HepG2 (cell line): Measurements from ENCODE around the gene SMIM36. TPM values are rescaled to one million over a fixed set of nuclear protein-coding genes. Genes with fewer than 3 reads are reported as not detected.
A peak's percentile ranks its signal among the peaks of the same experiment; 100 is the strongest.

Source experiments
- CREB1 ChIP-seq, 2 experiments: fragments of 450-650 bp in 1 of 2; IDR thresholded peaks; 2 replicates each; pipeline ENCODE4 v1.6.1; 2016 to 2017; ENCODE audit warnings: control low read depth in 1 of 2, mild to moderate bottlenecking in 1 of 2, missing compliant biosample characterization in 1 of 2, missing genetic modification characterization in 1 of 2
- RBAK ChIP-seq: sonication (generic); formaldehyde crosslinking; IDR thresholded peaks from 2 replicates; pipeline ENCODE4 v1.5.1; 2020; ENCODE audit warnings: mild to moderate bottlenecking, missing genetic modification reagents
- ZNF282 ChIP-seq: fragments of 450-650 bp; IDR thresholded peaks from 2 replicates; pipeline ENCODE4 v1.6.1; 2018; ENCODE audit not compliant: partially characterized antibody
- ZSCAN31 ChIP-seq: sonication (generic); formaldehyde crosslinking; IDR thresholded peaks from 2 replicates; pipeline ENCODE4 v1.5.0; 2020; ENCODE audit warnings: low read depth, mild to moderate bottlenecking, missing genetic modification reagents
- polyA plus RNA-seq, 8 experiments: library from polyadenylated mRNA; depleted of rRNA in 3 of 8; stranded (reverse) in 7 of 8; unstranded in 1 of 8; fragments of >200 nt; fragmentation: Illumina TruSeq in 4 of 8; extraction: Trizol in 4 of 8; gene quantifications; 2 replicates each; pipeline versions ENCODE4 v1.2.1 to v1.2.3, GENCODE V29; 2011 to 2016; ENCODE audit warnings: low read depth in 4 of 8, missing spikeins in 1 of 8, mixed read lengths in 1 of 8; ENCODE audit not compliant: insufficient read depth in 1 of 8
- total RNA-seq, 5 experiments: library from RNA; depleted of rRNA; stranded (reverse); fragments of >200 nt; fragmentation: Illumina TruSeq; extraction: Trizol; gene quantifications; 2 replicates each; pipeline ENCODE4 v1.2.3, GENCODE V29; 2016; ENCODE audit warnings: low read depth in 1 of 5
- TF ChIP-seq, protein P1 (sequence below): sonication (generic); formaldehyde crosslinking; IDR thresholded peaks from 2 replicates; pipeline ENCODE4 v1.5.0; 2020; ENCODE audit warnings: mild to moderate bottlenecking, missing genetic modification reagents, borderline replicate concordance
- TF ChIP-seq, protein P2 (sequence below): sonication (generic); formaldehyde crosslinking; IDR thresholded peaks from 2 replicates; pipeline ENCODE4 v1.4.0; 2020; ENCODE audit warnings: missing genetic modification reagents
- TF ChIP-seq, protein P3 (sequence below): sonication (generic); formaldehyde crosslinking; IDR thresholded peaks from 2 replicates; pipeline ENCODE4 v1.8.0; 2022; ENCODE audit warnings: mild to moderate bottlenecking, missing genetic modification reagents, borderline replicate concordance
- TF ChIP-seq, protein P4 (sequence below): IDR thresholded peaks from 2 replicates; pipeline ENCODE4 v1.6.1; 2016
- TF ChIP-seq, protein P5 (sequence below): sonication (generic); formaldehyde crosslinking; IDR thresholded peaks from 2 replicates; pipeline ENCODE4 v1.5.0; 2020; ENCODE audit warnings: mild to moderate bottlenecking, missing genetic modification reagents
- TF ChIP-seq, protein P6 (sequence below): sonication (generic); formaldehyde crosslinking; IDR thresholded peaks from 2 replicates; pipeline ENCODE4 v1.8.0; 2022; ENCODE audit warnings: mild to moderate bottlenecking, missing genetic modification reagents; ENCODE audit not compliant: insufficient replicate concordance
- TF ChIP-seq, protein P7 (sequence below): IDR thresholded peaks from 2 replicates; pipeline ENCODE4 v1.4.0; 2020; ENCODE audit warnings: mild to moderate bottlenecking, missing genetic modification reagents

The SMIM36 gene
- total and polyA plus RNA-seq, 2 of the 13 experiments (the other 11 are each of a cell fraction or from before 2014, with no cell fraction given), result not detected

DNA sequence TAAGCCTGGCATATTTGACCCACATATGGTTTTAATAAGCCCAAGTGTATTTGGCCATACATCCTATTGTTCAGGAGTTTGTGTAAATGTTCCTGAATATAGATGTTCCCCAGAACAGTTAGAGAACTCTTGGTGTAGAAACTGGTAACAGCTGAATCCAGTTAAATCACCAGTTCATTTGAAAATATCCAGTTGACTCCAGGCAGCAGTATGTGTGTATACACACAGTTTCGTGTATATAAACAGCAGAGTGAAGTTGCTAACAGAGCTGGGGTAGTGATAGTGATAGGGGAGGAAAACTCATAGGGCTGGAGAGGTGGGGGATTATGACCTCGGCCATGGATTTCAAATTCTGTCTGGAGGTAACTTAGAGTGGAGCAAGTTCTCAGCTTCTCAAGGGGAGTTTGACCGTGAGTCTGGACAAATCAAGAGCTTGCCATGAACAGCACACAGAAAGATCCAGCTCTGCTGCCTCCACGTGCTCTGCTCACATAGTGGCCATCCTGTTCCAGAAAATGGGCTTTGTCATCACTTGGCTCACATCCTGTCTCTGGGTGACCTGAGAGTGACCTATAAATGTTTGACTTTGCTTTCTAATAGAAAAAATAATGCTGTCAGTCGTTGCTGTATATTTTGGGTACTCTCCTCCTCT, 59.0 kb downstream of the SMIM36 start (continued):
- TF ChIP-seq, protein P1, sequence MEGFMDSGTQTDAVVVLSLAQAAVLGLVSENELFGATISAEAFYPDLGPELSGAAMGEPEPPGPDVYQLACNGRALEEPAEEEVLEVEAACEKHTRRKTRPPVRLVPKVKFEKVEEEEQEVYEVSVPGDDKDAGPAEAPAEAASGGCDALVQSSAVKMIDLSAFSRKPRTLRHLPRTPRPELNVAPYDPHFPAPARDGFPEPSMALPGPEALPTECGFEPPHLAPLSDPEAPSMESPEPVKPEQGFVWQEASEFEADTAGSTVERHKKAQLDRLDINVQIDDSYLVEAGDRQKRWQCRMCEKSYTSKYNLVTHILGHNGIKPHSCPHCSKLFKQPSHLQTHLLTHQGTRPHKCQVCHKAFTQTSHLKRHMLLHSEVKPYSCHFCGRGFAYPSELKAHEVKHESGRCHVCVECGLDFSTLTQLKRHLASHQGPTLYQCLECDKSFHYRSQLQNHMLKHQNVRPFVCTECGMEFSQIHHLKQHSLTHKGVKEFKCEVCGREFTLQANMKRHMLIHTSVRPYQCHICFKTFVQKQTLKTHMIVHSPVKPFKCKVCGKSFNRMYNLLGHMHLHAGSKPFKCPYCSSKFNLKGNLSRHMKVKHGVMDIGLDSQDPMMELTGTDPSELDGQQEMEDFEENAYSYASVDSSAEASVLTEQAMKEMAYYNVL (CRISPR knock-in tag), result no peak
- TF ChIP-seq, protein P2, sequence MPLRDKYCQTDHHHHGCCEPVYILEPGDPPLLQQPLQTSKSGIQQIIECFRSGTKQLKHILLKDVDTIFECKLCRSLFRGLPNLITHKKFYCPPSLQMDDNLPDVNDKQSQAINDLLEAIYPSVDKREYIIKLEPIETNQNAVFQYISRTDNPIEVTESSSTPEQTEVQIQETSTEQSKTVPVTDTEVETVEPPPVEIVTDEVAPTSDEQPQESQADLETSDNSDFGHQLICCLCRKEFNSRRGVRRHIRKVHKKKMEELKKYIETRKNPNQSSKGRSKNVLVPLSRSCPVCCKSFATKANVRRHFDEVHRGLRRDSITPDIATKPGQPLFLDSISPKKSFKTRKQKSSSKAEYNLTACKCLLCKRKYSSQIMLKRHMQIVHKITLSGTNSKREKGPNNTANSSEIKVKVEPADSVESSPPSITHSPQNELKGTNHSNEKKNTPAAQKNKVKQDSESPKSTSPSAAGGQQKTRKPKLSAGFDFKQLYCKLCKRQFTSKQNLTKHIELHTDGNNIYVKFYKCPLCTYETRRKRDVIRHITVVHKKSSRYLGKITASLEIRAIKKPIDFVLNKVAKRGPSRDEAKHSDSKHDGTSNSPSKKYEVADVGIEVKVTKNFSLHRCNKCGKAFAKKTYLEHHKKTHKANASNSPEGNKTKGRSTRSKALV (CRISPR knock-in tag), result no peak
- TF ChIP-seq, protein P3, sequence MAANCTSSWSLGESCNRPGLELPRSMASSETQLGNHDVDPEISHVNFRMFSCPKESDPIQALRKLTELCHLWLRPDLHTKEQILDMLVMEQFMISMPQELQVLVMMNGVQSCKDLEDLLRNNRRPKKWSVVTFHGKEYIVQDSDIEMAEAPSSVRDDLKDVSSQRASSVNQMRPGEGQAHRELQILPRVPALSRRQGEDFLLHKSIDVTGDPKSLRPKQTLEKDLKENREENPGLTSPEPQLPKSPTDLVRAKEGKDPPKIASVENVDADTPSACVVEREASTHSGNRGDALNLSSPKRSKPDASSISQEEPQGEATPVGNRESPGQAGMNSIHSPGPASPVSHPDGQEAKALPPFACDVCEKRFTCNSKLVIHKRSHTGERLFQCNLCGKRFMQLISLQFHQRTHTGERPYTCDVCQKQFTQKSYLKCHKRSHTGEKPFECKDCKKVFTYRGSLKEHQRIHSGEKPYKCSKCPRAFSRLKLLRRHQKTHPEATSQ (CRISPR knock-in tag), result no peak
- TF ChIP-seq, protein P4, sequence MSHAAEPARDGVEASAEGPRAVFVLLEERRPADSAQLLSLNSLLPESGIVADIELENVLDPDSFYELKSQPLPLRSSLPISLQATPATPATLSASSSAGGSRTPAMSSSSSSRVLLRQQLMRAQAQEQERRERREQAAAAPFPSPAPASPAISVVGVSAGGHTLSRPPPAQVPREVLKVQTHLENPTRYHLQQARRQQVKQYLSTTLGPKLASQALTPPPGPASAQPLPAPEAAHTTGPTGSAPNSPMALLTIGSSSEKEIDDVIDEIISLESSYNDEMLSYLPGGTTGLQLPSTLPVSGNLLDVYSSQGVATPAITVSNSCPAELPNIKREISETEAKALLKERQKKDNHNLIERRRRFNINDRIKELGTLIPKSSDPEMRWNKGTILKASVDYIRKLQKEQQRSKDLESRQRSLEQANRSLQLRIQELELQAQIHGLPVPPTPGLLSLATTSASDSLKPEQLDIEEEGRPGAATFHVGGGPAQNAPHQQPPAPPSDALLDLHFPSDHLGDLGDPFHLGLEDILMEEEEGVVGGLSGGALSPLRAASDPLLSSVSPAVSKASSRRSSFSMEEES (CRISPR knock-in tag), result 0 out of 2 replicates have a peak, but pooled peaks have one; percentile 52
- TF ChIP-seq, protein P5, sequence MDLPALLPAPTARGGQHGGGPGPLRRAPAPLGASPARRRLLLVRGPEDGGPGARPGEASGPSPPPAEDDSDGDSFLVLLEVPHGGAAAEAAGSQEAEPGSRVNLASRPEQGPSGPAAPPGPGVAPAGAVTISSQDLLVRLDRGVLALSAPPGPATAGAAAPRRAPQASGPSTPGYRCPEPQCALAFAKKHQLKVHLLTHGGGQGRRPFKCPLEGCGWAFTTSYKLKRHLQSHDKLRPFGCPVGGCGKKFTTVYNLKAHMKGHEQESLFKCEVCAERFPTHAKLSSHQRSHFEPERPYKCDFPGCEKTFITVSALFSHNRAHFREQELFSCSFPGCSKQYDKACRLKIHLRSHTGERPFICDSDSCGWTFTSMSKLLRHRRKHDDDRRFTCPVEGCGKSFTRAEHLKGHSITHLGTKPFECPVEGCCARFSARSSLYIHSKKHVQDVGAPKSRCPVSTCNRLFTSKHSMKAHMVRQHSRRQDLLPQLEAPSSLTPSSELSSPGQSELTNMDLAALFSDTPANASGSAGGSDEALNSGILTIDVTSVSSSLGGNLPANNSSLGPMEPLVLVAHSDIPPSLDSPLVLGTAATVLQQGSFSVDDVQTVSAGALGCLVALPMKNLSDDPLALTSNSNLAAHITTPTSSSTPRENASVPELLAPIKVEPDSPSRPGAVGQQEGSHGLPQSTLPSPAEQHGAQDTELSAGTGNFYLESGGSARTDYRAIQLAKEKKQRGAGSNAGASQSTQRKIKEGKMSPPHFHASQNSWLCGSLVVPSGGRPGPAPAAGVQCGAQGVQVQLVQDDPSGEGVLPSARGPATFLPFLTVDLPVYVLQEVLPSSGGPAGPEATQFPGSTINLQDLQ (CRISPR knock-in tag), result no peak
- TF ChIP-seq, protein P6, sequence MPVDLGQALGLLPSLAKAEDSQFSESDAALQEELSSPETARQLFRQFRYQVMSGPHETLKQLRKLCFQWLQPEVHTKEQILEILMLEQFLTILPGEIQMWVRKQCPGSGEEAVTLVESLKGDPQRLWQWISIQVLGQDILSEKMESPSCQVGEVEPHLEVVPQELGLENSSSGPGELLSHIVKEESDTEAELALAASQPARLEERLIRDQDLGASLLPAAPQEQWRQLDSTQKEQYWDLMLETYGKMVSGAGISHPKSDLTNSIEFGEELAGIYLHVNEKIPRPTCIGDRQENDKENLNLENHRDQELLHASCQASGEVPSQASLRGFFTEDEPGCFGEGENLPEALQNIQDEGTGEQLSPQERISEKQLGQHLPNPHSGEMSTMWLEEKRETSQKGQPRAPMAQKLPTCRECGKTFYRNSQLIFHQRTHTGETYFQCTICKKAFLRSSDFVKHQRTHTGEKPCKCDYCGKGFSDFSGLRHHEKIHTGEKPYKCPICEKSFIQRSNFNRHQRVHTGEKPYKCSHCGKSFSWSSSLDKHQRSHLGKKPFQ, result no peak
- TF ChIP-seq, protein P7, sequence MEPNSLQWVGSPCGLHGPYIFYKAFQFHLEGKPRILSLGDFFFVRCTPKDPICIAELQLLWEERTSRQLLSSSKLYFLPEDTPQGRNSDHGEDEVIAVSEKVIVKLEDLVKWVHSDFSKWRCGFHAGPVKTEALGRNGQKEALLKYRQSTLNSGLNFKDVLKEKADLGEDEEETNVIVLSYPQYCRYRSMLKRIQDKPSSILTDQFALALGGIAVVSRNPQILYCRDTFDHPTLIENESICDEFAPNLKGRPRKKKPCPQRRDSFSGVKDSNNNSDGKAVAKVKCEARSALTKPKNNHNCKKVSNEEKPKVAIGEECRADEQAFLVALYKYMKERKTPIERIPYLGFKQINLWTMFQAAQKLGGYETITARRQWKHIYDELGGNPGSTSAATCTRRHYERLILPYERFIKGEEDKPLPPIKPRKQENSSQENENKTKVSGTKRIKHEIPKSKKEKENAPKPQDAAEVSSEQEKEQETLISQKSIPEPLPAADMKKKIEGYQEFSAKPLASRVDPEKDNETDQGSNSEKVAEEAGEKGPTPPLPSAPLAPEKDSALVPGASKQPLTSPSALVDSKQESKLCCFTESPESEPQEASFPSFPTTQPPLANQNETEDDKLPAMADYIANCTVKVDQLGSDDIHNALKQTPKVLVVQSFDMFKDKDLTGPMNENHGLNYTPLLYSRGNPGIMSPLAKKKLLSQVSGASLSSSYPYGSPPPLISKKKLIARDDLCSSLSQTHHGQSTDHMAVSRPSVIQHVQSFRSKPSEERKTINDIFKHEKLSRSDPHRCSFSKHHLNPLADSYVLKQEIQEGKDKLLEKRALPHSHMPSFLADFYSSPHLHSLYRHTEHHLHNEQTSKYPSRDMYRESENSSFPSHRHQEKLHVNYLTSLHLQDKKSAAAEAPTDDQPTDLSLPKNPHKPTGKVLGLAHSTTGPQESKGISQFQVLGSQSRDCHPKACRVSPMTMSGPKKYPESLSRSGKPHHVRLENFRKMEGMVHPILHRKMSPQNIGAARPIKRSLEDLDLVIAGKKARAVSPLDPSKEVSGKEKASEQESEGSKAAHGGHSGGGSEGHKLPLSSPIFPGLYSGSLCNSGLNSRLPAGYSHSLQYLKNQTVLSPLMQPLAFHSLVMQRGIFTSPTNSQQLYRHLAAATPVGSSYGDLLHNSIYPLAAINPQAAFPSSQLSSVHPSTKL, result peak; percentile 80
- no peak for TF ChIP-seq ZNF282
- no peak for TF ChIP-seq RBAK (CRISPR knock-in tag)
- no peak for TF ChIP-seq CREB1 (IDR thresholded peaks at IDR 0.05)
- no peak; the same call in 1 of the 2 replicates for TF ChIP-seq CREB1 (CRISPR knock-in tag; IDR thresholded peaks at IDR 0.05)
- TF ChIP-seq ZSCAN31 (CRISPR knock-in tag), result no peak
